Measurements from ENCODE around the gene XPO4. TPM values are rescaled to one million over a fixed set of nuclear protein-coding genes. Genes with fewer than 3 reads are reported as not detected.

Gene XPO4
- total and polyA plus RNA-seq, 2 of the 13 experiments (the other 11 are each of a cell fraction or from before 2014, with no cell fraction given) = 8.4 to 24.8 TPM

- TF ChIP-seq ZNF430 (CRISPR knock-in tag; IDR thresholded peaks at IDR 0.05) (peak; percentile 96), AGO2 (optimal IDR thresholded peaks at IDR 0.05; ENCODE audit: low read depth, low read length) (peak; percentile 98), FOXK2 (IDR thresholded peaks at IDR 0.05) (no peak), MAZ (IDR thresholded peaks at IDR 0.05; ENCODE audit: borderline replicate concordance, low read depth, low read length) (no peak), MAZ (CRISPR knock-in tag; IDR thresholded peaks at IDR 0.05; ENCODE audit: low read depth) (peak; percentile 66; the same call in 1 of the 2 replicates), TRIM24 (CRISPR knock-in tag; IDR thresholded peaks at IDR 0.05) (no peak), ZNF7 (CRISPR knock-in tag; IDR thresholded peaks at IDR 0.05) (0 out of 2 replicates have a peak, but pooled peaks have one; percentile 16), CCDC6 (CRISPR knock-in tag; IDR thresholded peaks at IDR 0.05) (peak; percentile 85), ZNF207 (IDR thresholded peaks at IDR 0.05; ENCODE audit: borderline replicate concordance) (no peak), KDM4B (CRISPR knock-in tag; IDR thresholded peaks at IDR 0.05) (no peak), KLF15 (CRISPR knock-in tag; IDR thresholded peaks at IDR 0.05; ENCODE audit: borderline replicate concordance) (no peak), ZNF180 (CRISPR knock-in tag; IDR thresholded peaks at IDR 0.05; ENCODE audit: borderline replicate concordance, low read depth) (no peak), RFXANK (CRISPR knock-in tag; IDR thresholded peaks at IDR 0.05) (0 out of 2 replicates have a peak, but pooled peaks have one; percentile 25), CAMTA2 (CRISPR knock-in tag; IDR thresholded peaks at IDR 0.05; ENCODE audit: borderline replicate concordance) (no peak), ZNF660 (CRISPR knock-in tag; IDR thresholded peaks at IDR 0.05; ENCODE audit: borderline replicate concordance, low read depth) (no peak), RORA (CRISPR knock-in tag; IDR thresholded peaks at IDR 0.05) (no peak; the same call in 1 of the 2 replicates), FOXK1 (CRISPR knock-in tag; IDR thresholded peaks at IDR 0.05; ENCODE audit: borderline replicate concordance, low read depth) (no peak), MXD4 (CRISPR knock-in tag; IDR thresholded peaks at IDR 0.05) (no peak), ZSCAN29 (CRISPR knock-in tag; conservative IDR thresholded peaks at IDR 0.05) (no peak; the same call in 1 of the 2 replicates), ZNF30 (CRISPR knock-in tag; IDR thresholded peaks at IDR 0.05) (0 out of 2 replicates have a peak, but pooled peaks have one; percentile 41), DR1 (CRISPR knock-in tag; IDR thresholded peaks at IDR 0.05) (peak; percentile 31; the same call in 1 of the 2 replicates), ZNF589 (CRISPR knock-in tag; conservative IDR thresholded peaks at IDR 0.05) (no peak), POLR2AphosphoS5 (IDR thresholded peaks at IDR 0.05; ENCODE audit: low read depth, low read length) (peak; percentile 98)
- TF ChIP-seq, protein P1, sequence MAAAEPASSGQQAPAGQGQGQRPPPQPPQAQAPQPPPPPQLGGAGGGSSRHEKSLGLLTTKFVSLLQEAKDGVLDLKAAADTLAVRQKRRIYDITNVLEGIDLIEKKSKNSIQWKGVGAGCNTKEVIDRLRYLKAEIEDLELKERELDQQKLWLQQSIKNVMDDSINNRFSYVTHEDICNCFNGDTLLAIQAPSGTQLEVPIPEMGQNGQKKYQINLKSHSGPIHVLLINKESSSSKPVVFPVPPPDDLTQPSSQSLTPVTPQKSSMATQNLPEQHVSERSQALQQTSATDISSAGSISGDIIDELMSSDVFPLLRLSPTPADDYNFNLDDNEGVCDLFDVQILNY (CRISPR knock-in tag; conservative IDR thresholded peaks at IDR 0.05) = no peak; the same call in 1 of the 2 replicates
- TF ChIP-seq, protein P2, sequence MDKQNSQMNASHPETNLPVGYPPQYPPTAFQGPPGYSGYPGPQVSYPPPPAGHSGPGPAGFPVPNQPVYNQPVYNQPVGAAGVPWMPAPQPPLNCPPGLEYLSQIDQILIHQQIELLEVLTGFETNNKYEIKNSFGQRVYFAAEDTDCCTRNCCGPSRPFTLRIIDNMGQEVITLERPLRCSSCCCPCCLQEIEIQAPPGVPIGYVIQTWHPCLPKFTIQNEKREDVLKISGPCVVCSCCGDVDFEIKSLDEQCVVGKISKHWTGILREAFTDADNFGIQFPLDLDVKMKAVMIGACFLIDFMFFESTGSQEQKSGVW (CRISPR knock-in tag; IDR thresholded peaks at IDR 0.05; ENCODE audit: borderline replicate concordance) = peak; percentile 86; the same call in 1 of the 2 replicates
- TF ChIP-seq, protein P3, sequence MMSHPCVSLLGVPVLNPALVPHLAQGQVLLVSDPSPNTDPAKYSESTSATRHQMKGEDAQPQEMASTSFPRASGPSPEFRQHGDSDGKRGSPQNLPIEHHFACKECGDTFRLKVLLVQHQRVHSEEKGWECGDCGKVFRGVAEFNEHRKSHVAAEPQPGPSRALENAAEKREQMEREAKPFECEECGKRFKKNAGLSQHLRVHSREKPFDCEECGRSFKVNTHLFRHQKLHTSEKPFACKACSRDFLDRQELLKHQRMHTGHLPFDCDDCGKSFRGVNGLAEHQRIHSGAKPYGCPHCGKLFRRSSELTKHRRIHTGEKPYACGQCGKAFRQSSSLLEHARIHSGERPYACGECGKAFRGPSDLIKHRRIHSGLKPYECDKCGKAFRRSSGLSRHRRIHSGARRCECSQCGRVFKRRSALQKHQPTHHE (CRISPR knock-in tag; IDR thresholded peaks at IDR 0.05; ENCODE audit: borderline replicate concordance) = no peak; the same call in 1 of the 2 replicates
Measured at GRCh38 chr13:20773194-20774080, 129.1 kb downstream of the XPO4 start, which contains the start of gene EEF1AKMT1 (continued).

Data from HepG2 (cell line).